HL-60/S4 treated with phorbol 12-myristate 13-acetate at 8.2 ng/mL for 4 days and 3 days (cell line): Measurements from ENCODE around the gene AGFG2.
"Not testable (repeated sequence)": the region's sequence is repeated elsewhere in the genome, so short reads cannot be mapped to it uniquely, and the experiment has no call there.

Experiments
- in situ Hi-C: fragments of 300-500 bp; cut with MboI; formaldehyde crosslinking; loops from 2 replicates; pipeline ENCODE4 v1.15.0; 2022; ENCODE audit warnings: low sequenced_read_pairs

The AGFG2 gene

GRCh38 chr7:100519580-100519979, 19.4 kb upstream of the AGFG2 start:
- in situ Hi-C loops = no loop called here

GRCh38 chr7:100520138-100520537, 18.9 kb upstream of the AGFG2 start:
- in situ Hi-C loops = no loop called here

- in situ Hi-C loops = no loop called here
Observed at GRCh38 chr7:100521076-100521475, 17.9 kb upstream of the AGFG2 start.

- in situ Hi-C loops = not testable (repeated sequence)
Observed at GRCh38 chr7:100521909-100522593, 17.0 kb upstream of the AGFG2 start.

- in situ Hi-C loops = not testable (repeated sequence)
Observed at GRCh38 chr7:100523192-100523591, 15.8 kb upstream of the AGFG2 start.

GRCh38 chr7:100528108-100528866, 10.7 kb upstream of the AGFG2 start:
- in situ Hi-C loops = not testable (repeated sequence)

- in situ Hi-C loops = no loop called here
Observed at GRCh38 chr7:100532165-100533022, 6.6 kb upstream of the AGFG2 start.

GRCh38 chr7:100535982-100536381, 3.0 kb upstream of the AGFG2 start:
- in situ Hi-C loops = not testable (repeated sequence)

GRCh38 chr7:100536695-100537094, 2.3 kb upstream of the AGFG2 start:
- in situ Hi-C loops = not testable (repeated sequence)

- in situ Hi-C loops = no loop called here
Observed at GRCh38 chr7:100538348-100538653, 702 bp upstream of the AGFG2 start.

- in situ Hi-C loops = no loop called here
Observed at GRCh38 chr7:100539436-100540006, 518 bp downstream of the AGFG2 start.

GRCh38 chr7:100540073-100540723, 1.2 kb downstream of the AGFG2 start:
- in situ Hi-C loops = no loop called here

- in situ Hi-C loops = not testable (repeated sequence)
Observed at GRCh38 chr7:100541309-100541708, 2.3 kb downstream of the AGFG2 start.

- in situ Hi-C loops = no loop called here
Observed at GRCh38 chr7:100543586-100543985, 4.6 kb downstream of the AGFG2 start.

- in situ Hi-C loops = no loop called here
Observed at GRCh38 chr7:100544386-100544785, 5.4 kb downstream of the AGFG2 start.

- in situ Hi-C loops = no loop called here
Observed at GRCh38 chr7:100544967-100545359, 6.0 kb downstream of the AGFG2 start.

- in situ Hi-C loops = no loop called here
Observed at GRCh38 chr7:100545360-100546128, 6.5 kb downstream of the AGFG2 start.

- in situ Hi-C loops = no loop called here
Observed at GRCh38 chr7:100546129-100546925, 7.3 kb downstream of the AGFG2 start.
